ENCODE measurements around the gene PRSS8. TPM values are rescaled to one million over a fixed set of nuclear protein-coding genes. Genes with fewer than 3 reads are reported as not detected.

PRSS8 gene
- total RNA-seq, 1 experiment from 2014 or later = 154 TPM

DNA sequence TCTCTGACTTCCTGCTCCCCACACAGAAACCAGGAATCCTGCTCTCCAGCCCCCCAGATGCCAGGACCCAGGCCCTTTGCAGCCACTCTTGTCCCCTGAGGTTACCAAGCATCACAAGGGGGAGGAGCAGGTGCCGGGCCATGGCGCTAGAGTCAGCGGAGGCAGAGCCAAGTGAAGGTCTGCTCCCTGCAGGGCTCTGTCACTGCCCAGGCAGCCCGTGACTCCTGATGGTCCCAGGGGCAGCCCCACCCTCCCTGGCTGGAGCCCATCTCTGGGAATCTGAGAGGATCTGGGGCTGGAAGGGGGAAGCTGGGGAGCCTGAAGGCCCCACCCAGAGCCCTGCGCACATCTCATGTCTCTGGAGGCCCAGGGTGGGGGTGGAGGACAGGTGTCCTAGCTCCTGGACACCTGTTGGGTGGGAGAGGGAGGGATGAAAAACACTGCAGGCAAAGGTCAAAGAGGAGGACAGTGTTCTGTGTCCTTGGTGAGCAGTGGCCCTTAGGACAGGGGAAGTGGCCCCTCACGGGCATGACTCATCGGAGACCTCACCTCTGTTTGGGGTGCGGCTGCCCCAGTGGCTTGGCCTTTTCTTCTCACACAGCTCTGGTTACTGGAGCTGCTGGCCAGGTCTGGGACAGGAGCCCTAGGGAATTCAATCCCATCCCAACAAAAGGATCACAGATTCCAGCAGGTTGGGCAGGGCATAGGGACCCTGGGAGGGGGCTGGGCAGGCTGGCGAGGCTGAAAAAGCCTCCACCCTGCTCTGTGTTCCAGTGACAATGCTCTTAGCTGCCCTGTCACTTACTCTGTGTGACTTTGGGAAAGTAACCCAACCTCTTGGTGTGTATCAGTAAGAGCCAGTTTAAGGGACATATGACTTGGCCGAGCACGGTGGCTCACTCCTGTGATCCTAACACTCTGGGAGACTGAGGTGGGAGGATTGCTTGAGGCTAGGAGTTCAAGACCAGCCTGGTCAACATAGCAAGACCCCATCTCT, 14.7 kb upstream of the PRSS8 start, which contains the start of gene PRSS36:
PRSS36 (minus strand) TSS at position 173 of the 997 bp plus-strand sequence; CDS start at position 142, 31 bp downstream.
- POLR2A ChIA-PET (ENCODE audit: unreplicated experiment) = interaction anchor here (0.5 to 0.7 kb wide), 5 partner anchors 8 to 310 kb away, joined by 3 to 22 read pairs (median 4); partner anchors contain the start of genes FUS and STX4
- DNase-seq = peak; percentile 72 to 89
- Histone ChIP-seq H3K4me3 (no peak within 1 kb of the TSS), H3K9me3 (ENCODE audit: insufficient read depth, low read depth) (no peaks in the 10 kb centered on the region), H3K27ac (peak within 1 kb of the TSS; percentile 68), H4K20me1 (ENCODE audit: insufficient read depth) (no peaks in the 10 kb centered on the region), H3K27me3 (ENCODE audit: insufficient read depth, low read depth) (no peaks in the 10 kb centered on the region), H3K4me2 (peak within 1 kb of the TSS; percentile 66), H3K36me3 (ENCODE audit: low read depth) (no peaks in the 10 kb centered on the region), H2AFZ (peak within 1 kb of the TSS; percentile 12; the same call in 1 of the 2 replicates), H3K79me2 (ENCODE audit: low read depth) (no peaks in the 10 kb centered on the region), H3F3A (ENCODE audit: insufficient read depth, low read depth) (peaks cover 34% of the 10 kb centered on the region), H3K9me2 (ENCODE audit: insufficient read depth) (no peaks in the 10 kb centered on the region), H3K4me1 (replicated peaks; ENCODE audit: insufficient read depth) (peaks cover 32% of the 10 kb centered on the region)
- TF ChIP-seq, protein P1, sequence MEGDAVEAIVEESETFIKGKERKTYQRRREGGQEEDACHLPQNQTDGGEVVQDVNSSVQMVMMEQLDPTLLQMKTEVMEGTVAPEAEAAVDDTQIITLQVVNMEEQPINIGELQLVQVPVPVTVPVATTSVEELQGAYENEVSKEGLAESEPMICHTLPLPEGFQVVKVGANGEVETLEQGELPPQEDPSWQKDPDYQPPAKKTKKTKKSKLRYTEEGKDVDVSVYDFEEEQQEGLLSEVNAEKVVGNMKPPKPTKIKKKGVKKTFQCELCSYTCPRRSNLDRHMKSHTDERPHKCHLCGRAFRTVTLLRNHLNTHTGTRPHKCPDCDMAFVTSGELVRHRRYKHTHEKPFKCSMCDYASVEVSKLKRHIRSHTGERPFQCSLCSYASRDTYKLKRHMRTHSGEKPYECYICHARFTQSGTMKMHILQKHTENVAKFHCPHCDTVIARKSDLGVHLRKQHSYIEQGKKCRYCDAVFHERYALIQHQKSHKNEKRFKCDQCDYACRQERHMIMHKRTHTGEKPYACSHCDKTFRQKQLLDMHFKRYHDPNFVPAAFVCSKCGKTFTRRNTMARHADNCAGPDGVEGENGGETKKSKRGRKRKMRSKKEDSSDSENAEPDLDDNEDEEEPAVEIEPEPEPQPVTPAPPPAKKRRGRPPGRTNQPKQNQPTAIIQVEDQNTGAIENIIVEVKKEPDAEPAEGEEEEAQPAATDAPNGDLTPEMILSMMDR (conservative IDR thresholded peaks at IDR 0.05) = no peak
- TF ChIP-seq EZH2 (IDR thresholded peaks at IDR 0.05; ENCODE audit: low read depth) = no peak
- BruUV-seq (replicated peaks) = no TSS peak
- intact Hi-C loops (cut with micrococcal nuclease; ENCODE audit: unreplicated experiment) = loop anchor here (1.0 kb wide), 2 partner anchors 19 to 29 kb away; no protein-coding TSS in a partner anchor
- CTCF ChIA-PET = interaction anchor here (0.6 to 1.0 kb wide), 4 partner anchors 9 to 305 kb away, joined by 3 to 7 read pairs (median 4); no protein-coding TSS in a partner anchor

DNA sequence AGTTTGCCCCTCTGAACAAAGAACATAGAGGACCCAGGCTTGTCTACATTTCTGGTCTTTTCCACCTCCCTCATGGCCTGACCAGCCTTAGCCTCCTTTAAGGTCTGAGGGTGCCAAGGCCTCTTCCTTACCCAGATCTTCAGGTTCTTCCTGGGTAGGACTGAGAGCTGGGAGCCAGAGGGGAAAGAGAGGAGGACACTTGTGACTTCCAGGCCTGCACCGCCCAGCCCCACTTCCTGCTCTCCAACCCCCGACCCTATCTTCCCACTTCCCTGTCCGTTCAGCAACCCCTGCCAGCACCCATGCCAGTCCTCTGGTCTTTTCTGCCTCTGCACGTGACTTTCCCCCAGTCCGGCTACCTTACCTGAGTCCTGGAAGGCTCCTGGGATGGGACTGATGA, 13.8 kb upstream of the PRSS8 start:
- CTCF ChIA-PET = no interaction called here

DNA sequence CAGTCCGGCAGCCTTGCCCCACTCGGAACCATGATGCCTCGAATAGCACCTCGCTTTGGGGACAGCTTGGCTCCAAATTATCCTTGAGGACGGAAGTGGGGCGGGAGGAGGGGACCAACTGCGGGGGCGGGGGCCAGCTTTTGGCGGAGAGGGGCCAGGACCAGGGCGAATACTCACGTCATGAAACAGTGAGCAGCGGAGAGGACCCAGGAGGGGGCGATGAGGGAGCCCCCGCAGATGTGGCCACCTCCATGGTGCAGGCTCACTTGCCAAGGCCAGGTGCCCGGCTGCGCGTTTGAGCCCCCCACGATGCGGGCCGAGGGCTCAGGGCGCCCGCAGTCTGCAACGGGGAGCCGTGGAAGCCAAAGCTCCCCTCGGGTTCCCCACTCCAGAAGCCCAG, 13.4 kb upstream of the PRSS8 start:
- intact Hi-C loops (cut with micrococcal nuclease; ENCODE audit: unreplicated experiment) = no loop called here
- DNase-seq = no peak

More for the DNA sequence above, 13.8 kb upstream of the PRSS8 start:
- no peak for DNase-seq
- Histone ChIP-seq H4K20me1 (ENCODE audit: insufficient read depth) (no peaks in the 10 kb centered on the region), H2AFZ (no peak overlapping the region), H3K36me3 (ENCODE audit: low read depth) (no peaks in the 10 kb centered on the region), H3F3A (ENCODE audit: insufficient read depth, low read depth) (peaks cover 34% of the 10 kb centered on the region), H3K79me2 (ENCODE audit: low read depth) (no peaks in the 10 kb centered on the region), H3K4me2 (no peak overlapping the region; the same call in 1 of the 2 replicates), H3K27ac (peak overlapping the region; percentile 68), H3K4me3 (no peak overlapping the region), H3K9me3 (ENCODE audit: insufficient read depth, low read depth) (no peaks in the 10 kb centered on the region), H3K4me1 (replicated peaks; ENCODE audit: insufficient read depth) (peaks cover 26% of the 10 kb centered on the region), H3K27me3 (ENCODE audit: insufficient read depth, low read depth) (no peaks in the 10 kb centered on the region), H3K9me2 (ENCODE audit: insufficient read depth) (no peaks in the 10 kb centered on the region)
- POLR2A ChIA-PET (ENCODE audit: unreplicated experiment) = no interaction called here
- no TSS peak for BruUV-seq (replicated peaks)
- intact Hi-C loops (cut with micrococcal nuclease; ENCODE audit: unreplicated experiment) = no loop called here
- TF ChIP-seq EZH2 (IDR thresholded peaks at IDR 0.05; ENCODE audit: low read depth) = no peak
- TF ChIP-seq, protein P1 (conservative IDR thresholded peaks at IDR 0.05) = no peak

More for the DNA sequence above, 13.4 kb upstream of the PRSS8 start:
- Histone ChIP-seq H3F3A (ENCODE audit: insufficient read depth, low read depth) (peaks cover 36% of the 10 kb centered on the region), H3K27me3 (ENCODE audit: insufficient read depth, low read depth) (no peaks in the 10 kb centered on the region), H4K20me1 (ENCODE audit: insufficient read depth) (no peaks in the 10 kb centered on the region), H3K36me3 (ENCODE audit: low read depth) (no peaks in the 10 kb centered on the region), H3K9me2 (ENCODE audit: insufficient read depth) (no peaks in the 10 kb centered on the region), H3K9me3 (ENCODE audit: insufficient read depth, low read depth) (no peaks in the 10 kb centered on the region), H3K4me1 (replicated peaks; ENCODE audit: insufficient read depth) (peaks cover 22% of the 10 kb centered on the region), H3K79me2 (ENCODE audit: low read depth) (no peaks in the 10 kb centered on the region), H3K4me2 (no peak overlapping the region), H3K4me3 (no peak overlapping the region), H2AFZ (no peak overlapping the region), H3K27ac (no peak overlapping the region)
- BruUV-seq (replicated peaks) = no TSS peak
- TF ChIP-seq EZH2 (IDR thresholded peaks at IDR 0.05; ENCODE audit: low read depth) = no peak
- TF ChIP-seq, protein P1 (conservative IDR thresholded peaks at IDR 0.05) = no peak
- ChIA-PET POLR2A (ENCODE audit: unreplicated experiment) (no interaction called here), CTCF (interaction anchor here (0.6 kb wide), 2 partner anchors 102 to 106 kb away, joined by 6 to 7 read pairs; no protein-coding TSS in a partner anchor)
